ENCODE results near the gene KAZN. TPM values are rescaled to one million over a fixed set of nuclear protein-coding genes. Genes with fewer than 3 reads are reported as not detected.

Gene KAZN
- polyA plus RNA-seq, 1 donor (not counting 4 experiments of a cell fraction or from before 2014, with no cell fraction given) = 5.9 TPM

DNA sequence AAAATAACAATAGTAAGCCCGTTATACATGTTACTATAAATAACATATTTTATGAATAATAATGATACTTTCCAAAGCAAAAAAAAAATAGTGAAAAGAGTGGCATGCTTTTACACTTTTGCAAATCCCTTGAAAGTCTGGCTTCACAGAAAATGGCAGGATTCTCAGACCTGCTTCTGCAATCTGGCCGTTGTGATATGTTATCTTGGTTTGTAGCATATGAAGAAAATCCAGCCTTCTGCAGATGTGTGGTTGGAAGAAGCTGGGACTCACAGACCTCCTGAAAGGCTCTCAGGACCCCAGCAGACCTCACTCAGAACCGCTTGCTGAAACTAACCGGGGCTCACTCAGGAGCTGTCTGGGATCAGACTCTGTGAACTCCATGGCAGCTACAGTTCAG lies 299.1 kb downstream of the KAZN start:
- Histone ChIP-seq H3K27me3 (ENCODE audit: control insufficient read depth, extremely low read depth, insufficient read depth, low read length) (peaks cover under 1% of the 10 kb centered on the region), H3K9me3 (ENCODE audit: control insufficient read depth, low read depth, low read length) (no peaks in the 10 kb centered on the region), H3K9me1 (ENCODE audit: control insufficient read depth, extremely low read depth, insufficient read depth, low read length) (no peaks in the 10 kb centered on the region), H3K9ac (ENCODE audit: control insufficient read depth, extremely low read depth, insufficient read depth, low read length) (no peak overlapping the region), H2AFZ (ENCODE audit: control insufficient read depth, low read length) (no peak overlapping the region), H3K4me2 (ENCODE audit: control insufficient read depth, extremely low read depth, insufficient read depth, low read depth, low read length) (no peak overlapping the region), H3K4me3 (ENCODE audit: control insufficient read depth in 2 of 3, extremely low read depth in 1 of 3, insufficient read depth in 2 of 3, low read depth in 1 of 3, low read length in 3 of 3) (no peak overlapping the region), H4K20me1 (ENCODE audit: control insufficient read depth, extremely low read depth, insufficient read depth, low read length) (no peaks in the 10 kb centered on the region), H3K79me2 (ENCODE audit: control insufficient read depth, insufficient read depth, low read length) (no peaks in the 10 kb centered on the region), H3K36me3 (ENCODE audit: control insufficient read depth in 2 of 2, extremely low read depth in 1 of 2, insufficient read depth in 2 of 2, low read length in 2 of 2) (no peaks in the 10 kb centered on the region), H3K27ac (ENCODE audit: control insufficient read depth, insufficient read depth, low read length) (no peak overlapping the region), H3K4me1 (ENCODE audit: control insufficient read depth, extremely low read depth, insufficient read depth, low read length) (peaks cover 13% of the 10 kb centered on the region)
- DNase-seq (ENCODE audit: low read depth, low spot score) (no peak), FAIRE-seq (no peak)
- dilution Hi-C loops (cut with MboI; ENCODE audit: extremely low pct_ligation_motif_present, low sequenced_read_pairs) = no loop called here
- no peak for TF ChIP-seq CTCF (optimal IDR thresholded peaks at IDR 0.05 in 1 of 3, IDR thresholded peaks at IDR 0.05 in 1 of 3, conservative IDR thresholded peaks at IDR 0.05 in 1 of 3; ENCODE audit: extremely low read depth in 1 of 3, insufficient read depth in 2 of 3, low read length in 3 of 3)
- TF ChIP-seq EZH2 (IDR thresholded peaks at IDR 0.05; ENCODE audit: low read length) = no peak

- dilution Hi-C loops (cut with MboI; ENCODE audit: extremely low pct_ligation_motif_present, low sequenced_read_pairs) = no loop called here
- Histone ChIP-seq H3K27ac (ENCODE audit: control insufficient read depth, insufficient read depth, low read length) (no peak overlapping the region), H3K79me2 (ENCODE audit: control insufficient read depth, insufficient read depth, low read length) (no peaks in the 10 kb centered on the region), H2AFZ (ENCODE audit: control insufficient read depth, low read length) (no peak overlapping the region), H3K36me3 (ENCODE audit: control insufficient read depth in 2 of 2, extremely low read depth in 1 of 2, insufficient read depth in 2 of 2, low read length in 2 of 2) (no peaks in the 10 kb centered on the region), H3K9me3 (ENCODE audit: control insufficient read depth, low read depth, low read length) (no peaks in the 10 kb centered on the region), H4K20me1 (ENCODE audit: control insufficient read depth, extremely low read depth, insufficient read depth, low read length) (no peaks in the 10 kb centered on the region), H3K4me1 (ENCODE audit: control insufficient read depth, extremely low read depth, insufficient read depth, low read length) (peaks cover 13% of the 10 kb centered on the region), H3K4me3 (ENCODE audit: control insufficient read depth in 2 of 3, extremely low read depth in 1 of 3, insufficient read depth in 2 of 3, low read depth in 1 of 3, low read length in 3 of 3) (no peak overlapping the region), H3K4me2 (ENCODE audit: control insufficient read depth, extremely low read depth, insufficient read depth, low read depth, low read length) (no peak overlapping the region), H3K9me1 (ENCODE audit: control insufficient read depth, extremely low read depth, insufficient read depth, low read length) (no peaks in the 10 kb centered on the region), H3K9ac (ENCODE audit: control insufficient read depth, extremely low read depth, insufficient read depth, low read length) (no peak overlapping the region), H3K27me3 (ENCODE audit: control insufficient read depth, extremely low read depth, insufficient read depth, low read length) (no peaks in the 10 kb centered on the region)
- no peak for TF ChIP-seq CTCF (optimal IDR thresholded peaks at IDR 0.05 in 1 of 3, IDR thresholded peaks at IDR 0.05 in 1 of 3, conservative IDR thresholded peaks at IDR 0.05 in 1 of 3; ENCODE audit: extremely low read depth in 1 of 3, insufficient read depth in 2 of 3, low read length in 3 of 3)
- no peak for TF ChIP-seq EZH2 (IDR thresholded peaks at IDR 0.05; ENCODE audit: low read length)
- DNase-seq (ENCODE audit: low read depth, low spot score) (no peak), FAIRE-seq (peak; percentile 9)
These were observed 299.6 kb downstream of the KAZN start for GRCh38 chr1:14897997-14898645.
